ENCODE measurements around the gene SH3TC2.

GRCh38 chr5:148969291-148969690, 93.6 kb downstream of the SH3TC2 start:
- peak in 2 of 3 experiments; percentile 3 to 38 for TF ChIP-seq CTCF (optimal IDR thresholded peaks at IDR 0.05 in 1 of 3, IDR thresholded peaks at IDR 0.05 in 1 of 3, conservative IDR thresholded peaks at IDR 0.05 in 1 of 3; ENCODE audit: extremely low read depth in 1 of 3, insufficient read depth in 2 of 3, low read length in 3 of 3)
- TF ChIP-seq EZH2 (IDR thresholded peaks at IDR 0.05; ENCODE audit: low read length) = no peak

Data from keratinocyte (primary cell).